ENCODE measurements around the gene CNPY1.

CNPY1 gene

DNA sequence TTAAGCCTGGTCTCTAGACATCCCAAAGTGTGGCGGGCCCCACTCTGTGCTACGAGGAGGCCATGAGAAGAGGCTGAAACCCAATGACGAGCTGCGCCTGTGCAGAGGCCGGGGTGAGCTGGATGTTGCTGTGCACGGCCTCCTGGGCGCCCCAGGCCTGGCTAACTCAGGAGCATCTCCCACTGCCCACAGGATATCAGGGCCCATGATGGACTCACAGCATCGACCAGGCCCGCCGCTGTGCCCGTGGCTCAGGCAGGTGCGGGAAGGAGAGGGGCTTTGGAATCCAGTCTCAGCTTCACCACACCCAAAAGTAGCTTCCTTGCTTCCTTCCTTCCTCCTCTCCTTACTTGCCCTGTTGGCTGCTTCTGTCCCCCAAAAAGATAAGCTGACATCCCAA lies 4.6 kb upstream of the CNPY1 start:
- Histone ChIP-seq H3K27ac (ENCODE audit: low read depth, low read length) (no peak overlapping the region), H3K9me3 (ENCODE audit: control insufficient read depth in 5 of 5, low read length in 5 of 5) (peaks cover 4 to 10% (median 5%) of the 10 kb centered on the region in 5 donors), H3K4me3 (ENCODE audit: low read depth in 1 of 5, low read length in 5 of 5) (no peak overlapping the region), H3K36me3 (ENCODE audit: control insufficient read depth in 5 of 5, insufficient read depth in 5 of 5, low read length in 5 of 5) (no peaks in the 10 kb centered on the region), H3K9ac (ENCODE audit: low read length in 5 of 5) (no peak overlapping the region), H3K27me3 (ENCODE audit: control insufficient read depth in 5 of 5, insufficient read depth in 4 of 5, low read length in 5 of 5) (peaks cover 0 to 23% (median 10%) of the 10 kb centered on the region in 5 donors), H3K4me1 (ENCODE audit: control insufficient read depth in 5 of 5, insufficient read depth in 5 of 5, low read length in 5 of 5) (no peaks in the 10 kb centered on the region)

DNA sequence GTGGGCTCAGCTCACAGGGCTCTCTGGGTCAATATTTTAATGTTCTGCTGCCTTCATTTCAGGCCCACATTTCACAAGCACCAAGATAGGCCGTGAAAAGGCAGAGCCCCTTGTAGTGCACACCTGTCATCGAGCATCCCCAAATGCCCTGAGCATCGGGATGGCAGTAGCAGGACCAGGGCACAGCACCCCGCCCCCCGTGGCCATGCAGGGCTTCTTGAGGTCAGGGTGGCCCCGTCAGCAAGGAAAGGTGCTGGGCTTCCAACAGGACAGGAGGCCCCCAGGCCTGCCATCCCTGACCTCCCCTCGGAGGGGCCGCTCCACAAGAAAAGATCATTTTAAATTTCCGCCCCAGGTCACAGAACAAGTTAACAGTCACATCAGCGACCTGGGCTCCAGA lies 2.9 kb upstream of the CNPY1 start:
- H3K36me3 ChIP-seq (ENCODE audit: control insufficient read depth in 5 of 5, insufficient read depth in 5 of 5, low read length in 5 of 5): no peaks in the 10 kb centered on the region
- no peak overlapping the region for H3K9ac ChIP-seq (ENCODE audit: low read length in 5 of 5)
- H3K27me3 ChIP-seq (ENCODE audit: control insufficient read depth in 5 of 5, insufficient read depth in 4 of 5, low read length in 5 of 5): peaks cover 0 to 18% (median 10%) of the 10 kb centered on the region in 5 donors
- no peaks in the 10 kb centered on the region for H3K4me1 ChIP-seq (ENCODE audit: control insufficient read depth in 5 of 5, insufficient read depth in 5 of 5, low read length in 5 of 5)
- H3K9me3 ChIP-seq (ENCODE audit: control insufficient read depth in 5 of 5, low read length in 5 of 5): peaks cover 4 to 8% (median 5%) of the 10 kb centered on the region in 5 donors
- no peak overlapping the region for H3K4me3 ChIP-seq (ENCODE audit: low read depth in 1 of 5, low read length in 5 of 5)
- no peak overlapping the region for H3K27ac ChIP-seq (ENCODE audit: low read depth, low read length)

DNA sequence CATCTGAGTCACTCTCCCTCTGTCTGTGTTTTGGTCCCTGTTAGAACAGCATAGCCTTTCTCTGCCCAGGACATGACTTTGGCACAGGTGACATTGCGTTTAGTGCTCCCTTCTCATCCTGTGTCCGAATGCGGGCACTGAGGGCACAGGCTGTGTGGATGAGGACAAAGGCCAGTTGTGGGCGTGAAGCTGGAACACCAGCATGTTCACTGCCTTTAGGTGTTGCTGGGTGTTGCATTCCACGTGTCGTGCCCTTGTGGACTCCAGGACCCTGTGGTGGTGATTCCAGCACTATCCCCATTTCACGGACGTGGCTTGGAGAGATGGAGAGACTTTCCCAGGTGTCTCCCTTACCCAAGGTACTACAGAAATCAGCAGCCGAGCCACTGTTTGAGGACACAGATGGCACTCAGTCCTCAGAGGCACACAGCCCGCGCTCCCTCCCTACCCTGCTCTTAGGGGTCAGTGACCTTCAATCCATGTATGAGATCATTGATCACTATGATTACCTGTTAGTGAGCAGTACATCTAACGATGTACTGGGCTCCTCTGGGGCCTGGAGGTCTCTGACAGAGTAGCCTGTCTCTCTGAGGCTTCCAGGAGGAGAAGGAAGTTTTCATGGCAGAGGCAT lies 917 bp upstream of the CNPY1 start:
- Histone ChIP-seq H3K4me3 (ENCODE audit: low read depth in 1 of 5, low read length in 5 of 5) (no peak overlapping the region), H3K36me3 (ENCODE audit: control insufficient read depth in 5 of 5, insufficient read depth in 5 of 5, low read length in 5 of 5) (no peaks in the 10 kb centered on the region), H3K27me3 (ENCODE audit: control insufficient read depth in 5 of 5, insufficient read depth in 4 of 5, low read length in 5 of 5) (peaks cover 0 to 18% (median 15%) of the 10 kb centered on the region in 5 donors), H3K4me1 (ENCODE audit: control insufficient read depth in 5 of 5, insufficient read depth in 5 of 5, low read length in 5 of 5) (no peaks in the 10 kb centered on the region), H3K9me3 (ENCODE audit: control insufficient read depth in 5 of 5, low read length in 5 of 5) (peaks cover 0 to 4% (median 0%) of the 10 kb centered on the region in 5 donors), H3K27ac (ENCODE audit: low read depth, low read length) (no peak overlapping the region), H3K9ac (ENCODE audit: low read length in 5 of 5) (no peak overlapping the region)

DNA sequence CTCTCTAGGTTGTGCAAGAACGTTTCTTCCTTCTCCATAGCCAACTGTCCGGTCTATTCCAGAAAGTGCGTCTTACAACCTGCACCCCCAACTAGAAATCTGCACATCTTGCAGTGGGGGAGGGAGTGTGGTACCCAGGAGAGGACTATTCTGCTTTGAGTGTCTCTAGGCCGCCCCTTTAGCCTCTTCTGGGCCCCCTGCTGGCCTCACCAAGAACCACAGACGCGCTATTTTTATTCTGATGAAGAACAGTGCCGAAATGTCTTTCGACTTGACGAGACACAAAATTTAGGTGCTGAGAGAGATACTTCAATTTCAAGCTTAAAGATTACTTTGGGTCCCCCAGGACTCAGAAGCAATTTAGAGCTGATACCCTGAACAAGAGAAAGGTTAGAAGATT lies 1.0 kb downstream of the CNPY1 start:
- H3K36me3 ChIP-seq (ENCODE audit: control insufficient read depth in 5 of 5, insufficient read depth in 5 of 5, low read length in 5 of 5): no peaks in the 10 kb centered on the region
- H3K4me3 ChIP-seq (ENCODE audit: low read depth in 1 of 5, low read length in 5 of 5): no peak overlapping the region
- no peaks in the 10 kb centered on the region for H3K9me3 ChIP-seq (ENCODE audit: control insufficient read depth in 5 of 5, low read length in 5 of 5)
- no peak overlapping the region for H3K27ac ChIP-seq (ENCODE audit: low read depth, low read length)
- no peak overlapping the region for H3K9ac ChIP-seq (ENCODE audit: low read length in 5 of 5)
- H3K27me3 ChIP-seq (ENCODE audit: control insufficient read depth in 5 of 5, insufficient read depth in 4 of 5, low read length in 5 of 5): peaks cover 4 to 27% (median 20%) of the 10 kb centered on the region in 5 donors
- no peaks in the 10 kb centered on the region for H3K4me1 ChIP-seq (ENCODE audit: control insufficient read depth in 5 of 5, insufficient read depth in 5 of 5, low read length in 5 of 5)

DNA sequence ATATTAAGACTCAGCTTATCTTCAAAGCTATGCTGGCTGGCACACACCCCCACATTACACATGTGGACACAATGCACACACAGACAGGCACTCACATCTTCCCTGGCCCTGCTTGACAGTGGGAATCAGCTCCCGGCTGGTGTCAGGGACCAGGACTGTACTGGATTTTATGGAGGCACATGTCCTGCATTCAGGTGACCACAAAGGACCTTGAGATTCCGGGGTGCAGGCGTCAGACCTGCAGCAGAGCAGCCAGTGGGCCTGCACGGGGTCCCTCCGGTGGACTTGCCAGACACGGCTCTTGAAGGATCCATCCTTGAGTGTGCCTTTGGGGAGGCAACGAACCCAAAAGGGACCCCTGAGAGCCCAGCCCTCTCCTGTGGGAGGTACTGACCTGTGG lies 1.9 kb downstream of the CNPY1 start:
- H3K27ac ChIP-seq (ENCODE audit: low read depth, low read length): no peak overlapping the region
- no peak overlapping the region for H3K9ac ChIP-seq (ENCODE audit: low read length in 5 of 5)
- H3K36me3 ChIP-seq (ENCODE audit: control insufficient read depth in 5 of 5, insufficient read depth in 5 of 5, low read length in 5 of 5): no peaks in the 10 kb centered on the region
- H3K4me1 ChIP-seq (ENCODE audit: control insufficient read depth in 5 of 5, insufficient read depth in 5 of 5, low read length in 5 of 5): no peaks in the 10 kb centered on the region
- H3K27me3 ChIP-seq (ENCODE audit: control insufficient read depth in 5 of 5, insufficient read depth in 4 of 5, low read length in 5 of 5): peaks cover 4 to 30% (median 20%) of the 10 kb centered on the region in 5 donors
- H3K4me3 ChIP-seq (ENCODE audit: low read depth in 1 of 5, low read length in 5 of 5): no peak overlapping the region
- H3K9me3 ChIP-seq (ENCODE audit: control insufficient read depth in 5 of 5, low read length in 5 of 5): no peaks in the 10 kb centered on the region

DNA sequence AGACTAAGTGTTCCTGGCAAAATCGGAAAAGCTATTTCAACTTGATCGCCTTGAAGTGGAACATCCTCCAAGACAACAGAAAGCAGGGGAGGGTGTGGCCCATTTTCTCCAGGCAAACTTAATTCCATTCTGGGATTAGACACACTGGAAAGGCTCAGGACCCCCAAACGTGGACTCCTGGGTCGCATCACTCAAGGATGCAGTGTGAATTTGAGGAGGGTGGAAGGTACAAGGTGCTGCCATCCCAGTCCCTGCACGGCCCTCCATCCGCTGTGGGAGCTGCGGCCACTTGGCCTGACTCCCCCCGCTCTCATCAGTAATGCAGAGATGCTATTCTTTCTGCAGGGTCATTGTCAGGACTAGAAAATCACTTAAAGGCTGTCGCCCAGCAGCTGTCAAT lies 2.4 kb downstream of the CNPY1 start:
- Histone ChIP-seq H3K9me3 (ENCODE audit: control insufficient read depth in 5 of 5, low read length in 5 of 5) (no peaks in the 10 kb centered on the region), H3K9ac (ENCODE audit: low read length in 5 of 5) (no peak overlapping the region), H3K27me3 (ENCODE audit: control insufficient read depth in 5 of 5, insufficient read depth in 4 of 5, low read length in 5 of 5) (peaks cover 4 to 30% (median 20%) of the 10 kb centered on the region in 5 donors), H3K4me1 (ENCODE audit: control insufficient read depth in 5 of 5, insufficient read depth in 5 of 5, low read length in 5 of 5) (no peaks in the 10 kb centered on the region), H3K4me3 (ENCODE audit: low read depth in 1 of 5, low read length in 5 of 5) (no peak overlapping the region), H3K36me3 (ENCODE audit: control insufficient read depth in 5 of 5, insufficient read depth in 5 of 5, low read length in 5 of 5) (no peaks in the 10 kb centered on the region), H3K27ac (ENCODE audit: low read depth, low read length) (no peak overlapping the region)

DNA sequence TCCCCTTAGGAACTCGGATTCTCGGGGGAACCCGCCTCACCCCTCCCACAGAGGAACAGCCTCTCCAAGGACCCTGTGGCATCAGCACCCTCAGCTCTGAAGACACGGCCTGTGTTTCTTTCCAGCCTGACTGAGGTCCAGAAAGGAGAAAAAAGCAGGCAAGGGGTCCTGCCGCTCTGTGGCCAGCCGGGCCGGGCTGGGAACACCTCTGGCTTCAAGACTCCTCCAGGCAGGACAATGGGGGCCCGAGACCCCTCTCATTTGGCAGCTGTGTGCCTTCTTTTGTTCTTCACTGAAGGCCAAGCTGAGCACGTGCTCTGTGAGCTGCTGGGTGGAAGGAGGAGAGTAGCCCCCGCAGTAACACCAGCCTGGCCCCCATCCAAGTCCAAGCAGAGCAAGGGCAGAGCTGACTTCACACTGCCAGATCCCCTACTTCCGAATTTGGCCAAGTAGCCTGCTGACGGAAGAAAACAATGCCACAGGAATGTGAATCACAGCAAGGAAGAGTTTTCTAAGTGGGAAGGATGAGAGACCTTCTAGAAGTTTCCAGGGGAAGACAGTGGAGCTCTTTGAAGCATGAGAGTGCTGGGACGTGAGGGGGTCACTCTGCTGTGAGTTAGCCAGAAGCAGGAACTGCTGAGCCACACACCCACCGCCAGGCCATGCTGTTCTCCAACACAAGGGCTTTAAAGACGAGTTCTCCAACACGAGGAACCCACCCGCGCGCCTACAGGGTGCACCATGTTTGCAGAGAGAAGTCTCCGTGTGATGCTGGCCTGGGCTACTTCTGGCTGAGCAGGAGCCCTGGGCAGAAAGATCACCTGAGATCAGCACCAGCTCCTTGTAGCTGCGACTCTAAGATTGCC lies 3.1 kb downstream of the CNPY1 start:
- H3K36me3 ChIP-seq (ENCODE audit: control insufficient read depth in 5 of 5, insufficient read depth in 5 of 5, low read length in 5 of 5): no peaks in the 10 kb centered on the region
- H3K9ac ChIP-seq (ENCODE audit: low read length in 5 of 5): no peak overlapping the region
- peaks cover 4 to 28% (median 17%) of the 10 kb centered on the region in 5 donors for H3K27me3 ChIP-seq (ENCODE audit: control insufficient read depth in 5 of 5, insufficient read depth in 4 of 5, low read length in 5 of 5)
- no peaks in the 10 kb centered on the region for H3K9me3 ChIP-seq (ENCODE audit: control insufficient read depth in 5 of 5, low read length in 5 of 5)
- no peak overlapping the region for H3K4me3 ChIP-seq (ENCODE audit: low read depth in 1 of 5, low read length in 5 of 5)
- H3K27ac ChIP-seq (ENCODE audit: low read depth, low read length): no peak overlapping the region
- H3K4me1 ChIP-seq (ENCODE audit: control insufficient read depth in 5 of 5, insufficient read depth in 5 of 5, low read length in 5 of 5): no peaks in the 10 kb centered on the region

DNA sequence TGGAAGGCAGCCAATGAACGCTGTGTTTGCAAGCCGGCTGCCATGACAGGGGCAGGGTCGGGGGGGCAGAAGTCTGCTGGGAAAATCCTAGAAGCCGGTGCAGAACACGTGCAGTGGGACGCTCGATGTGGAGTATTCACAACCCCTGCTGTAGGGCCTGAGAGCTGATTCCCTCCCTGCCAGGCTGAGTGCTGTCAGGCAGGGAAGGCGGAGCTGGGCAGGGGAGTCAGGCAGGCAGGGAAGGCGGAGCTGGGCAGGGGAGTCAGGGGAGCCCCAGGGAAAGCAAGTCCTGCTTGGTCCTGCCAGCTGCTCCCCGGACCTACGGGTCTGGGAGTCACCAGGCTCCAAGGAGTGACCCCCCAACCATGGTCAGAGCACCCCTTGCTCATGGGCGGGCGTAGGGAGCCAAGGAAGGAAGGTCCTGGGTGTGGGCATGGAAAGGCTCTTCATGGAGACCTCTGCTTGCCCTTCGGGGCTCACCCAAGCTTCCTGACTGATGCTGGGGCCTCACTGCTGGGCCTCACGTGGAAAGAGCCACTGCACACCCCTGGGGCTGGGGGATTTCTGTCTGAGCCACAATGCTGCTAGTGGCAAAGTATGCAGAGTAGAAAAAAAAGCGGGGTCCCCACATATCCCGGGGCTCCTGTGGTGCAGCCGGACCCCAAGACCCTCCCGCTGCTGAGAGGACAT lies 4.2 kb downstream of the CNPY1 start:
- Histone ChIP-seq H3K4me3 (ENCODE audit: low read depth in 1 of 5, low read length in 5 of 5) (no peak overlapping the region), H3K27me3 (ENCODE audit: control insufficient read depth in 5 of 5, insufficient read depth in 4 of 5, low read length in 5 of 5) (peaks cover 4 to 27% (median 16%) of the 10 kb centered on the region in 5 donors), H3K4me1 (ENCODE audit: control insufficient read depth in 5 of 5, insufficient read depth in 5 of 5, low read length in 5 of 5) (no peaks in the 10 kb centered on the region), H3K9ac (ENCODE audit: low read length in 5 of 5) (no peak overlapping the region), H3K27ac (ENCODE audit: low read depth, low read length) (no peak overlapping the region), H3K9me3 (ENCODE audit: control insufficient read depth in 5 of 5, low read length in 5 of 5) (no peaks in the 10 kb centered on the region), H3K36me3 (ENCODE audit: control insufficient read depth in 5 of 5, insufficient read depth in 5 of 5, low read length in 5 of 5) (no peaks in the 10 kb centered on the region)

DNA sequence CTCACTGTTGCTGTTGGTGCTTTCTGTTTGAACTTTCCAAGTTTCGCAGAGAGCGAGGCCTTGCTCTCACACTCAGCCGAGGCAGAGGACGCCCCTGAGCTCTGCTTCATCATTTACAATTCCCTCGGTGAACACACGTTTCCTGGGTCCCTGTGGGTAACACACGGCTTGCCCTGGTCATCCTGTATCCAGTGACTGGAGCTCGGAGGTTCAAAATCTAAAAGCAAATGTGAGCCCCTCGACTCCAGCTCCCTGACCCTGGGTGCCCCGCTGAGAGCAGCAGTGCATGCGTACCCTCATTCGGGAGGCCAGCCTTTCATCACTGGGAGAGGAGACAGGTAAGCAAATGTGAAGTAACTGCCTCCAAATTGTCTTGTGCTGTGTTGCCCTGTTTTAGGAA lies 5.8 kb downstream of the CNPY1 start:
- H3K36me3 ChIP-seq (ENCODE audit: control insufficient read depth in 5 of 5, insufficient read depth in 5 of 5, low read length in 5 of 5): no peaks in the 10 kb centered on the region
- H3K27me3 ChIP-seq (ENCODE audit: control insufficient read depth in 5 of 5, insufficient read depth in 4 of 5, low read length in 5 of 5): peaks cover 14 to 35% (median 23%) of the 10 kb centered on the region in 5 donors
- H3K9ac ChIP-seq (ENCODE audit: low read length in 5 of 5): no peak overlapping the region
- H3K4me3 ChIP-seq (ENCODE audit: low read depth in 1 of 5, low read length in 5 of 5): no peak overlapping the region
- H3K27ac ChIP-seq (ENCODE audit: low read depth, low read length): no peak overlapping the region
- peaks cover 0 to 7% (median 3%) of the 10 kb centered on the region in 5 donors for H3K9me3 ChIP-seq (ENCODE audit: control insufficient read depth in 5 of 5, low read length in 5 of 5)
- H3K4me1 ChIP-seq (ENCODE audit: control insufficient read depth in 5 of 5, insufficient read depth in 5 of 5, low read length in 5 of 5): no peaks in the 10 kb centered on the region

DNA sequence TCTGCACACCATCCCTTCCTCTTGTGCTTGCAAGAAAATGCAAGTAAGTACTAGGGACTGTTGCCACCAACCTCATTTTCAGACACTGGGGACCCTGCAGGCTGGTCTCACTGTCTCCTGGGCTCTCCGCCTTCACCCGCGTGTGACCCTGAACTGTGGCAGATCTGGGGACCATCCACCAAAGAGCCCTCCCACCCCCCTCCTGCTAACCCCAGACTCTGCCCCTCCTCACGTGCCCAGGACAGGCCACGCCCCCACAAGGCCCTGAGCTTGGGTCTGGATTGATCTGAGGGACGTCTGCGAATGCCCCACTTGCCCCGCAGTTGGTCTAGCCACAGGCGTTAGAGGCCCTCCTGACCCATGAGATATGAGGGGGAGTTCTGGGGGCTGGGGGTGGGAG lies 8.1 kb downstream of the CNPY1 start:
- Histone ChIP-seq H3K36me3 (ENCODE audit: control insufficient read depth in 5 of 5, insufficient read depth in 5 of 5, low read length in 5 of 5) (no peaks in the 10 kb centered on the region), H3K9ac (ENCODE audit: low read length in 5 of 5) (no peak overlapping the region), H3K27ac (ENCODE audit: low read depth, low read length) (no peak overlapping the region), H3K4me1 (ENCODE audit: control insufficient read depth in 5 of 5, insufficient read depth in 5 of 5, low read length in 5 of 5) (peaks cover 0 to 9% (median 5%) of the 10 kb centered on the region in 5 donors), H3K27me3 (ENCODE audit: control insufficient read depth in 5 of 5, insufficient read depth in 4 of 5, low read length in 5 of 5) (peaks cover 33 to 52% (median 43%) of the 10 kb centered on the region in 5 donors), H3K4me3 (ENCODE audit: low read depth in 1 of 5, low read length in 5 of 5) (no peak overlapping the region), H3K9me3 (ENCODE audit: control insufficient read depth in 5 of 5, low read length in 5 of 5) (peaks cover 0 to 7% (median 3%) of the 10 kb centered on the region in 5 donors)
